NCI-H2227 (cell line): ENCODE measurements around the gene LBX1.

Experiments
- DNase-seq: peaks from one replicate; lab custom pipeline; 2025; ENCODE audit not compliant: unreplicated experiment; lab: John Stamatoyannopoulos, UW

The LBX1 gene, protein sequence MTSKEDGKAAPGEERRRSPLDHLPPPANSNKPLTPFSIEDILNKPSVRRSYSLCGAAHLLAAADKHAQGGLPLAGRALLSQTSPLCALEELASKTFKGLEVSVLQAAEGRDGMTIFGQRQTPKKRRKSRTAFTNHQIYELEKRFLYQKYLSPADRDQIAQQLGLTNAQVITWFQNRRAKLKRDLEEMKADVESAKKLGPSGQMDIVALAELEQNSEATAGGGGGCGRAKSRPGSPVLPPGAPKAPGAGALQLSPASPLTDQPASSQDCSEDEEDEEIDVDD

DNA sequence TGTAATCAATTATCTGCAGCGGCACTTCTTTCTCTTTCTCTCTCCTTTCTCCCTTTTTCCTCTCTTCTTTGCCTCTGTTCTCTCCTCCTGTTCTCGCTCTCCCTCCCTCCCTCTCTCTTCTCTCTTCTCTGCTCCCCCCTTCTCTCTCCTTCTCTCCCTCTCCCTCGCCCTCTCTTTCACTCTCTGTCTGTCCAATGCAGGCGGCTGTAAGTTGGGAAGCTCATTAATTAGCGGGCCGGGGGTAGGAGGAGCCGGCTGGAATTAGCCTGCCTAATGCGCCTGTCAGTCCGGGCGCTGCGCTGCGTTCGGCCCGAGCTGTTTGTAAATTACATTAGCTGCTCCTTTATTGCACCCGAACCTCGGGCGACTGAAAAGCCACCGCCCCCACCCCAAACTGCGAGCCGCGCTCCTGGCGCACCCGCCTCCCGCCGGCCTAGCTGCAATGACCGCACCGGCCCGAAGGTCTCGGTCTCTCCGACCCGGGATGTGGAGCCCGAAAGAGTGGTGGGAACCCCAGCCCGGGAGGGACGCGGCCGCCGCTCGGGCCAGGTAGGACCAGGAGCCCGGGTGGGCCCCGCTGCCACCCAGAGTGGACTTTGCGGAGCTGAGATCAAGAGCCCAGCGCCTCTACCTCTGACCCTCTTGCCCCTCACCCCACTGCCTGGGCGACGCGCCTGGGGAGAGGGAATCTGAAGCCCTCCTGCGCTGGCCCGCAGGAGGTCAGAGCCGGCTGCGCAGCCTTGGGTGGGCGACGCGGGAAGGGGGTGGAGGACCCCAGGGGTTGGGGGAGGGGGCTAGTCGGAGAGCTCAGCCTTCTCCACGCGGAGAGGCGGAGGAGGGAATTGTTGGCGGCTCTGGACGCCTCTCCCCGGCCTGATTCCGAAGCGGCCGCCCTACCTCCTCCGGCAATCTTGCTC lies at the start of gene LBX1:
Gene LBX1 (minus strand): TSS at position 198 of the 917 bp plus-strand sequence. CDS start 648 bp downstream, outside the sequence.
- DNase-seq, result peak; percentile 36

DNA sequence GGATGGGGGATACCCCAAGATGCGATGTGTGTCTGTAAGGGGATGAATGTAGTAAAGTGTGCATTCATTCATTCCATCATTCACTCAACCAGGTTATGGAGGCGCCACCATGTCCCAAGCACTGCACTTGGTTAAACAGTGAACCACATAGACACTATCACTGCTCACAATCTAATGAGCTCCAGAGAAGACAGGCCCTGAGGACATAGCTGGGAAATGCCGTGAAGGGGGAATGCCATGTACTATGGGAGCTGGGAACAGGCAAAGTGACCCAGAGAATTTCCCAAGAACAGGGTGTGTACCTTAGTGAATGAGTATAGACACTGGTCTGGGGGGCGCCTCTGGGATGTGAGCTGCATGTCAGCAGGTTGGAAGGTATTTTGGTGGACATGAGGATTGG lies 44.5 kb upstream of the LBX1 start:
- no peak for DNase-seq

DNA sequence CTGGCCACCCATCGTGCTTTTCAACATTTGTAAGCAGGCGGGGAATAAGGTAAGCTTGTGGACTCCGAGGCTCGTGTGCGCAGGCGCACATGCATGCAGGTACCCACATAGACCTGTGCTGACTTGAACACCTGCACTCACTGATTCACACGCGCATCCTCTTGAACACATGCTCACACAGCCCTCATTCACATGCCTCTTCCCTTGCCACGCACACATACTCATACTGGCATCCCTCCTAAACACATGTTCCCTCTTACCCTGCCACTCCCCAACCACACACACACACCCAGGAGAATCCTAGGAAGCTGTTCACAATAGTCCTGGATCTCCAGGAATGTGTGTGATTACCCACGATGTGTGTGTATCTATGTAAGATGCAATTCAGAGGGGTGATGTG lies 44.1 kb upstream of the LBX1 start:
- no peak for DNase-seq

DNA sequence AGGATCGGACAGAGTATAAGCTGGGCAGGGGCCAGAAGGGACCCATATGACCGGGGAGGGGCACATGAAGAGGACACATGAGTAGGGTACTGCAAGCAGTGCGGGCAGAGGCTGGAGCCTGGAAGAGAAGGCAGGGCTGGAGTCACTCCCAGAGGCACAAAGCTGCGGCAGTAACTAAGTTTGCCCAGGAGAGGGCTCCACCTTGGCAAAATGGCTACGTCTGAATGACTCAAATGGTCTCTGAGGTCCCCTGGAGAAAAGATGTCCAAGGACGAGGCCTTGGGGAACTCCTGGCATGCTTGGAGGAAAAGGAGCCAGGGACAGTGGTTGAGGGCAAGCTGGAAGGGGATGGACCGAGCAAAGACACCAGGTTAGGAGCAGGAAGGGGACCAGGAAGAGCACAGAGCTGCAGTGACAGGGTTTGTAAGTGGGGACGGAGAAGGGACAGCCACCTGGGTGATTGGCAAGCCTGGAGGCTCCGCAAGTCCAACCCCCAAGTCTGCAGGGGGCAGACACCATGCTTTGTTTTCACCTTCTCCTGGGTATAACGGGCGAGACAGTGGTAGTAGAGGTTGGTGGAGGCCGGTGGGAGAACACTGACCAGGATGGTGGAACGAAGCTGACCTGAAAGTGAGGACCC lies 43.1 kb upstream of the LBX1 start:
- peak; percentile 81 for DNase-seq

DNA sequence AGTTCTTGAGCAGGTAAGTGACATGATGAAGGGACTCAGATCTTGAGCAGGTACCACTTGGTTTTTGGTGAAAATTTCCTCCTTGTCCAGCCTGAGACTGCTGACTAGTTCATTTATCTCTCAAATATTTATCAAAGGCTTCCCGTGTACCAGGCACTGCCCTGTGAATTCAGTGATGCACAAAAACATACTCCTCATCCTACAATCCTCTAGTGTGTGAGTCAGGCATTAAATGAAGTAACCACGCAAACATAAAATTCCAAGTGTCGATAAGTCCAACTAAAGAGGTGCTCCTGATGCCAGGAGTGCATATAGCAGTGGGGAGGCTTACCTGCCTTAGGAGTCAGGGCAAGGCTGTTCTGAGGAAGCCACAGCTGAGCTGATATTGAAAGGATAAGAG lies 41.5 kb upstream of the LBX1 start:
- DNase-seq, result no peak

DNA sequence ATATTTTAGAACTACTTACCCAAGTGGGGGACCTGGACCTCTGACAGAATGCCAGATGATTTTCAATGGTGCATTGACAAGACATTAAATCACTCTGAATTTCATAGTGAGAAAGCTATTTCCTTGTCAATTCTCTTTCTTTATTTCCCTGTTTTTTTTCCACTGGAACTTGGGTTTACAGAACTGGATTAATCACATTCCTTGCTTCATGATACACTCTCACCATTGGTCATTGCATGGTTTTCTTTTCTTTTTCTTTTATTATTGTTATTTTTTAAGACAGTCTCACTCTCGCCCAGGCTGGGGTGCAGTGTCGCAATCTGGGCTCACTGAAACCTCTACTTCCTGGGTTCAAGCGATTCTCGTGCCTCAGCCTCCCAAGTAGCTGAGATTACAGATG lies 38.5 kb upstream of the LBX1 start:
- no peak for DNase-seq

DNA sequence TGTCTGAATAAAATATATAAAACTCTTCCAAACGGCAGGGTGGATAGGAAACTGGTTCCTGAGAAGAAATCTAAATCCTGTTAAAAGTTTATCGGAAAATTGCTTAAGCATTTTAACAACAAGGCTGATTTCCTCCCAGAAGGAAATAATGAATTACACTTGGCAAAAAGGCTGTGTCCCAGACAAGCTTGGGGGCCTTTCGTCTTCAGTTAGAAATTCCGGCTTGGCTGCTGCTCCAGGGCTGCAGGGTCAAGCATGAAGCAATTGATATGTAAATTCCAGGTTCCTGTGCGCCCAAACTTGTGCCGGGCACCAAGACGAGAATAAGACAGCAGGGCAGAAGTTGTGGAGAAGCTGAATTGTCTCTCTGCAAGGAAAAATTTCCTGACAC lies 38.0 kb upstream of the LBX1 start:
- DNase-seq, result no peak

DNA sequence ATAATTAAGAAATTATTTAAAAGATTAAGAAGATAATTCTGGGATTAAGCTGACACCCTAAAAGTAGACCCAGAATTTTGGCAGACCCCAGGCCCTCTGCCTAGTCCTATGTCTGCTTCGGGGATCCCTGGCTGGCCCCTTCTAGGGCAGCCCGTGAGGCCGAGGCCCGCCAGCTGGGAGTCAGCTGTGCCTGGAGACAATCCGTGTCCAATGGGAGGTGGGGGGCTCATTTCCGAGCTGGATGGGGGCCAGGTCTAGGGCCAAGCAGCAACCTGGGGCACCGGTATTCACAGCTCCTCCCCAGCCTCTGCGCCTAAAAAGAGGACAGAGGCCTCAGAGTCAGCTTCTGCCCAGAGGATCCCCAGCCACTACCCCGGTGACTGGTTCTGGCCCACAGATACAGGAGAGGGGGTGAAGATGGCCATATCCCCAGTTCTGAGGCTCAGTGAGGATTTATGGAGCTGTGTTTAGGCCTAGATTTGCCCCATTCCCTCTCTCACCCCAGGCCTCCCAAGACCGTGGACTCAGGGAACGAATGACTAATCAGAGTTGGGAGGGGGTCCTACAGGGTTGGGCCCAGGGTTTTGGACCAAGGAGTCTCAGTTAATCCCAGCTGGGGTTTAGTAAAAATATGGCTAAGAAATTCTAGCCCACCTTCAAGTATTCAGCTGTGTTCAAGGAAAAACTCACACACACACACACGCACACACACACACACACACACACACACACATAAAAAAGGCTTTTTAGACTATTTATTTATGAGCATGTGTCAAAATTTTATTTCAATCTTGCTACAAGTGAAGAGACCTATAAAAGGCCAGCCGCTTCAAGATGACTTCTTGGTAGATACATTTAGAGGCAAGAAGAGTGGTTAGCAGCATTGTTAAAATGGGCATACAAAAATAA lies 37.4 kb upstream of the LBX1 start:
- no peak for DNase-seq

DNA sequence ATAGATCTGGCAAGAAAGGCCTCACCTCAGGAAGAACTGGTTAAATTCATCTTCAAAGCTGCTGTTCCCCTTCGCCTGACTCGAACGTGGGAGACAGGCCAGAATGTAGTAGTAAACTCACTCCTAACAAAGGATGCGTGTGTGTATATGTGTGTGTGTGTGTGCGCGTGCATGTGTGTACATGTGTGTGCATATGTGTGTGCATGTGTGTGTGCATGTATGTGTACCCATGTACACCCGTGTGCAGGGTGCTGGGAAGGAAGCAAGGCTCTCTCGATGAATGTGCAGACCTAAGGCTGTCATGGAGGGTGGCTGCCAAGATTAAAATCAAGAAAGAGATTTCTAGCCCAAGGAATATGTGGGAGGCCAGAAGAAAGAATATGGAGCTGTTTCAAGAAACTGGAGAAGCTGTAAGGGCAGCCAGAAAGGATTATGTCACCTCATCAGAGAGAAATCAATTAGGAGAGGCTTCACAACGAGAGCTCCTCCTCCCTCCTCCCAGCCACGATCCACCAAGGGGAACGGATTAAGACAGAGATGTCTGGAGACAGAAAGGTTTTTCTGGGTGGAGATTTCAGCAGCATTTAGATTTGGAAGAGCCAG lies 34.0 kb upstream of the LBX1 start:
- DNase-seq, result peak; percentile 7

DNA sequence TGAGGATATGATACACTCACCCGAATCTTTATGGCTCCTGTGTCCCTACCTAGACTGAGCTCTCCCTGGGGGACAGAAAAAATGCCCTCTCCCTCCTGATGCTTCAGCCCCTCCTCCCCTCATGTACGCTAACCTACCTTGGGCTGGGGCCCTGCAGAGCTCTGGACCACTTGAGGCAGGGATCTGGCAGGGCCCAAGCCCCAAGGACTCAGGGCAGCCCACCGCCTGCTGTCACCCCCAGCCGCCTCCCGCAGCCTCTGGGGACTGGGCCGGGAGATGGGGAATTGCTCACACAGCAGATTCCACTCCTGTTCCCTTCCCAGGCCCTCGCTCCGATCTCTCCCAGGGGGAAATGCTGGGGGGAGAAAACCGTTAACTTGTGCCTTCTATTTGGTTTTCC lies 32.9 kb upstream of the LBX1 start:
- DNase-seq, result no peak

DNA sequence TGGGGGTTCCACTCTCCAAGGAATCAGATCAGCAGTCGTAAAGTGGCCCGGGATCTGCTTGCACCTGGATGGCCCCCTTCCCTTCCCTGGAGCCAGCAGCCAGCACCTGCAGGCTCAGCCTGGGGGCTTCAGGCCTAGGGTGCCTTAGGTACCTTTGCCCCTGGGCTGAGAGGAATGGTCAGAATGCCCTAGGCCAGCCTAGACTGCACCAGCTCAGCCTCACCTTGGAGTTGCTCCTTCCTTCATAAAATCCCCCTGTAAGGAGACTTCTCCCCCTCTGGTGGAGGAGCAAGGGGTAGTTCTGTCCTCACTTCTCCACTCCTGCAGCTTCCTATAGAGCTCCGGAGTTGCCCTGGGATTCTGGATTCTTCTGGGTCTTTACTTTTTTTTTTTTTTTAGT lies 32.4 kb upstream of the LBX1 start:
- no peak for DNase-seq

DNA sequence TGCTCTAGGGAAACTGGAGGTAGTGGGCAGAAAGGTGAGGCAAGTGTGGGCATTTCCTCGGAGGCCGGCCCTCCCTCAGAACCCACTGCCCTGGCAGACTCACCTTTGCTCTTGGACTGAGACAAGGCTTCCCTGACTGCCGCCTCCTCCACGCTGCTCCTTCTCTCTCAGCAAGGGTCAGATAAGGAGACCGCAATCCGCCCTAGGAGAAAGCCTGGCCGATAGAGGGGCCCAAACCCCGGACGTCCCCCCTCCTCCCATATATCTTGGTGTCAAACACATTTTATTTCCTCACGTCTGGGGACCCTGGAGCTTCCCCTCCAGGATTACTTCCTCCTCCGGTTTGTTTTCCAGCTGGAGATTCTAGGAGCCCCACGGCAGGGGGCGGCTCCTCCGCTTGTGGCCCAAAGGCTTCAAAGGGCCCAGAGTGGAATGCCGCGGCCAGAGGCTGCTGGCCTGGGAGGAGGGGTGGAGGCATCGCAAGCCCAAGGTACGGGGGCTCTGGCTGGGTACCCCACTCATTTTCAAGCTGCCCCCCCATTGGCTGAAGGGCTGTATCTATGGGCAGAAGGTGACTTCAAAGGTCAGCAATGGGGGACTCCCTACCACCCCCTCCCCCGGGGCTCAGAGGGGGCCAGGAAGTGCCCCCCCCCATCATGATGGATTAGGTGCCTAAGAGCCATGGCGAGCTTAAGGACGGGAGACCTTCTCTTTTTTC lies 31.7 kb upstream of the LBX1 start:
- DNase-seq, result no peak

DNA sequence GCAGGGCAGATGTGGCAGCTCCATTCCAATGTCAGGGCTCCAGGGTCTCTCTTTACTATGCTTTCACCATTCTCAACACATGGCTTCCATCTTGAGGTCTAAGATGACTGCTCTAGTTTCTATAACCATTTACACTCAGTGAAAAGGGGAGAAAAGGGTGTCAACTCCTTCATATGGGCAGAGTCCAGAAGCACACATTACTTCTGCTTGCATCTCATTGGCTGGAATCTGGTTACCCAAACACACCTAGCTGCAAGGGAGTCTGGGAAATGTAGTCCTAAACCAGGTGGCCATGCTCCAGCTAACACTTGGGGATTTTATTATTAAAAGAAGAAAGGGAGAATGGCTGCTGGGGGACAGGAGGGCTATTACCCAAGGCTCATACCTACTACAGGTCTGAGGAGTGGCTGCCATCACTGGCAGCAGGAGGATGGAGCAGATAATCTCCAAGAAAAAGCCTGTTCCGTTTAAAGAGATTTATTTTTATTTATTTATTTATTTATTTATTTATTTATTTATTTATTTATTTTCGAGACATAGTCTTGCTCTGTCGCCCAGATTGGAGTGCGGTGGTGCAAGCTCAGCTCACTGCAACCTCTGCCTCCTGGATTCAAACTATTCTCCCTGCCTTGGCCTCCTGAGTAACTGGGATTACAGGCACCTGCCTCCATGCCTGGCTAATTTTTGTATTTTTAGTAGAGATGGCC lies 29.1 kb upstream of the LBX1 start:
- DNase-seq, result peak; percentile 32

DNA sequence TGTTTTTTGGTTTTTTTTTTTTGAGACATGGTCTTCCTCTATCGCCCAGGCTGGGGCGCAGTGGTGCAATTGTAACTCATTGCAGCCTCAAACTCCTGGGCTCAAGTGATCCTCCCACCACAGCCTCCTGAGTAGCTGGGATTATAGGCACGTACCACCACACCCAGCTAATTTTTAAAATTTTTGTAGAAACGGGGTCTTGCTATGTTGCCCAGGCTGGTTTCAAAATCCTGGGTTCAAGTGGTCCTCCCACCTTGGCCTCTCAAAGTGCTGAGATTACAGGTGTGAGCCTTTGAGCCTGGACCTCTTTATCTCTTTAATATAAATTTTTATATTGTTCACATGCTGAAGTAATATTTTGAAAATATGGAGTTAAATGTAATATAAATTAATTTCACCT lies 28.2 kb upstream of the LBX1 start:
- DNase-seq, result no peak

DNA sequence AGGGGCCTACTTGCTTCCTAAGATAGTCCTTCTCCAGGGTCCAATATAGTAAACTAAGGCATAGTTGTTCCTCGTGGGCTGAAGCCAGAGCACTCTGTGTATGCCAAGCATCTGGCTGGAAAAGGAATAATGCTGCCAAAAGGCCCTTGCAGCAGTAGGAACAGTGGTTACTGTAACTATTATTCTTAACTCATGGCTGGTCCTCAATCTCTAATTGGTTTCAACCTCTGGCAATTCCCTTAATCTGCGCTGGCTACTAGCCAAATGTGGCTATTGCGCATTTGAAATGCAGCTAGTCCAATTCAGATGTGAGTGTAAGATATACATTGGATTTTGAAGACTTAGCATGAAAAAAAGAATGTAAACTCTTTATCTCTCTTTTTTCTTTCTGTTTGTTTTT lies 27.8 kb upstream of the LBX1 start:
- DNase-seq, result peak; percentile 55

DNA sequence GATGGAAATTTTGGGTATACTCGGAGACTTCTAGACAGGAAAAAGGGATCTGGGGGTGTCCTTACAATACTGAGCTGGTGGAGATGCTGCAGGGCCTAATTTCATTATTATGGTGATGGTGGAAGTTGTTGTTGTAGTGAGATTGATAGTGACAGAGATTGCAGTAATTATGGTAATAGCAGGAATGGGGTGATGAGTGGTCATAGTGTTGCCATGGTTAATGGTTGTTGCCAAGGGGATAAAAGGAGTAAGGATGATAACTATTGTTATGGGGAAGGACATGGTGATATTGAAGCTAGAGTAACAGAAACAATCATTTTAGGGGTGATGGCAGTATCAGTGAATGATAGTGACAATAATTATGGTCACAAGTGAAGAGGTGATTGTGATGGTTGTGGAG lies 27.1 kb upstream of the LBX1 start:
- peak; percentile 56 for DNase-seq

DNA sequence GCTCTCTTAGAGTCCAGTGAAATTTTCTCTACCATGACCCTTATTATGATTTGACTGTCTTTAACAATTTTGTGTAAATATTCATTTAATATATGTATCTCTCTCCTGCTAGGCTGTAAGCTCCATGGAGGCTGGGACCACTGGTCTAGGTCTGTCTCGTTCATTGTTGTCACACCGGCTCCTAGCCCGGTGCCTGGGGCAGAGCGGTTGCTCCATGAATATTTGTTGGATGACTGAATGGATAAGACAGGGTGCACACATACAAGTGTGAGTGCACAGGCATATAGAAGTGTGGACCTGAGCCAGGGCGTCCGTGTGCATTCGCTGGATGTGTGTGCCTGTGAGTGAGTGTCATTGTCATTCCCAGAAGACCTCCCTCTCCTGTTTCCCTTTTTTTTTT lies 20.9 kb upstream of the LBX1 start:
- DNase-seq, result no peak

DNA sequence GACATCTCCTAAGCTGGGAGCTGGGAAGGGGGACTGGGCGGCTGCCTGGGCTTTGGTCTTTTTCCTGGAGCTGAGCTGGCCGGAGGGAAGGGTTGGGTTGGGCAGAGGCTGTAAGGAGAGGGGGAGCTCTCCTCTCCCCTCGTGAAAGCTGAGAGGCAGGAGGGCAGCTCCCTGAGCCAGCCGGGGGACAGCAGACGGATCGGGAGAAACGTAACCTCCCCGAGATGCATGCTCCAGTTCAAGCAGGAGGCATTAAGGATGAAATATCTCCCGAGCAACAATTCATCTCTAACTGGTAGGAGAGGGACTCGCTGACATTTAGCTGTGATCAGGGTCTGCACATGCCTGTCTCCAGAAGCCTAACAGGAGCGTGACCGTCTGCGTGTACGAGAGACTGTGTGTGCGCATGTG lies 19.9 kb upstream of the LBX1 start:
- DNase-seq, result no peak

DNA sequence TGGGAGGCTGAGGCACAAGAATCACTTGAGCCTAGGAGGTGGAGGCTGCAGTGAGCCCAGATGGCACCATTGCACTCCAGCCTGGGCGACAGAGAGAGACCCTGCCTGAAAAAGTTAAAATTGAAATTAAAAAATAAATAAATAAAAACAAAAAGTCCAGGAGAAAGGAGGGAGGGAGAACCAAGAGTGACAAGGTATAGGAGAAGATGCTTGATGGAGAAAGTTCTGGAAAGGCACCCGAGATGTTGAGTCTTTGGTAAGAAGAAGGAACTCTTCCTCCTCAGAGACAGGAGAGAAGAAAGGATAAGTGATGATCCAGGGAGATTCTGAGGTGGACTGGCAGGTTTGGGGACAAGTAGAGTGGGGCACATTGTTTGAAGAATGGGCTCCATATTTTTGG lies 17.4 kb upstream of the LBX1 start:
- no peak for DNase-seq
